Natural killer cell treated with Interleukin-12 subunit alpha and Interleukin-12 subunit beta and Interleukin-15 and Interleukin-18, amount 100 ng/mL, for 72 hours (primary cell): ENCODE data around the gene ZFC3H1. TPM values are rescaled to one million over a fixed set of nuclear protein-coding genes. Genes with fewer than 3 reads are reported as not detected.

Experiments used
- ATAC-seq, 2 donors: fragments of 150-1000 bp; cut with Tn5 transposase in 1 of 2; sonication (Bioruptor Pico), chemical (Tn5 transposase) in 1 of 2; 2 replicates each; pipeline ENCODE4 v1.10.0; 2021
- DNase-seq: peaks from one replicate; pipeline ENCODE4 v3.0.0; 2022; ENCODE audit warnings: low spot score
- H3K27ac Mint-ChIP-seq, 2 donors: 1 replicate in 1 of 2; 2 replicates in 1 of 2; pipeline ENCODE4 v1.8.0; 2022; ENCODE audit warnings: mixed read lengths in 2 of 2, mild to moderate bottlenecking in 1 of 2, moderate library complexity in 1 of 2
- H3K27me3 Mint-ChIP-seq, 2 donors: 1 replicate in 1 of 2; 2 replicates in 1 of 2; pipeline ENCODE4 v1.8.0; 2022; ENCODE audit warnings: mixed read lengths in 2 of 2
- H3K36me3 Mint-ChIP-seq: one replicate; pipeline ENCODE4 v1.8.0; 2022; ENCODE audit warnings: mixed read lengths
- H3K4me1 Mint-ChIP-seq, 2 donors: 1 replicate in 1 of 2; 2 replicates in 1 of 2; pipeline ENCODE4 v1.8.0; 2022; ENCODE audit warnings: low read depth in 2 of 2, mixed read lengths in 2 of 2, mild to moderate bottlenecking in 1 of 2
- H3K4me3 Mint-ChIP-seq: one replicate; pipeline ENCODE4 v1.8.0; 2022; ENCODE audit warnings: mixed read lengths
- H3K9me3 Mint-ChIP-seq: 2 replicates; pipeline ENCODE4 v1.8.0; 2022; ENCODE audit warnings: mixed read lengths
- total RNA-seq, 2 donors: library from RNA; stranded (reverse); gene quantifications; one replicate each; pipeline ENCODE4 v1.2.3, GENCODE V29; 2022

ZFC3H1 gene
- total RNA-seq, 2 donors from 2014 or later, result 71.1 to 104 TPM

- Mint-ChIP-seq H3K27me3 (no peaks in the 10 kb centered on the region), H3K4me3 (peak overlapping the region; percentile 98), H3K4me1 (peaks cover 22 to 32% of the 10 kb centered on the region in 2 donors), H3K9me3 (peaks cover 4% of the 10 kb centered on the region), H3K36me3 (peaks cover 29% of the 10 kb centered on the region), H3K27ac (peak overlapping the region; percentile 98 to 100)
- ATAC-seq, result no peak
- DNase-seq, result no peak
These were observed 902 bp upstream of the ZFC3H1 start for GRCh38 chr12:71664411-71665089.

GRCh38 chr12:71662849-71663560, 643 bp downstream of the ZFC3H1 start:
- Mint-ChIP-seq H3K27ac (peak overlapping the region; percentile 98 to 100), H3K9me3 (peaks cover 4% of the 10 kb centered on the region), H3K4me3 (peak overlapping the region; percentile 98), H3K27me3 (no peaks in the 10 kb centered on the region), H3K36me3 (peaks cover 39% of the 10 kb centered on the region), H3K4me1 (peaks cover 30 to 41% of the 10 kb centered on the region in 2 donors)
- ATAC-seq, result peak; percentile 58 to 71
- DNase-seq, result peak; percentile 81

- Mint-ChIP-seq H3K4me3 (peak overlapping the region; percentile 98), H3K27me3 (no peaks in the 10 kb centered on the region), H3K36me3 (peaks cover 35% of the 10 kb centered on the region), H3K27ac (peak overlapping the region; percentile 98 to 100), H3K9me3 (peaks cover 2% of the 10 kb centered on the region), H3K4me1 (peaks cover 27 to 35% of the 10 kb centered on the region in 2 donors)
- no peak for DNase-seq
- ATAC-seq, result no peak
These were observed 1.6 kb downstream of the ZFC3H1 start for GRCh38 chr12:71661977-71662530.

- ATAC-seq, result no peak
- no peak overlapping the region for H3K27ac Mint-ChIP-seq
- peak overlapping the region; percentile 15 for H3K4me3 Mint-ChIP-seq
- no peaks in the 10 kb centered on the region for H3K9me3 Mint-ChIP-seq
- H3K4me1 Mint-ChIP-seq, result peaks cover 29 to 30% of the 10 kb centered on the region in 2 donors
- no peaks in the 10 kb centered on the region for H3K27me3 Mint-ChIP-seq
- no peak for DNase-seq
- H3K36me3 Mint-ChIP-seq, result peaks cover 32% of the 10 kb centered on the region
These were observed 6.9 kb downstream of the ZFC3H1 start for GRCh38 chr12:71656740-71657139.

- no peak for ATAC-seq
These were observed 7.7 kb downstream of the ZFC3H1 start for GRCh38 chr12:71655907-71656306.

GRCh38 chr12:71655495-71655894, 8.2 kb downstream of the ZFC3H1 start:
- no peak for ATAC-seq
- peaks cover 30% of the 10 kb centered on the region for H3K36me3 Mint-ChIP-seq
- H3K27ac Mint-ChIP-seq, result peak overlapping the region; percentile 42 to 52
- H3K27me3 Mint-ChIP-seq, result no peaks in the 10 kb centered on the region
- H3K4me3 Mint-ChIP-seq, result peak overlapping the region; percentile 61
- H3K4me1 Mint-ChIP-seq, result peaks cover 27% of the 10 kb centered on the region in 2 donors
- H3K9me3 Mint-ChIP-seq, result no peaks in the 10 kb centered on the region
- no peak for DNase-seq

More at GRCh38 chr12:71655907-71656306, 7.7 kb downstream of the ZFC3H1 start:
- H3K9me3 Mint-ChIP-seq, result no peaks in the 10 kb centered on the region
- peaks cover 27% of the 10 kb centered on the region in 2 donors for H3K4me1 Mint-ChIP-seq
- DNase-seq, result no peak
- peaks cover 30% of the 10 kb centered on the region for H3K36me3 Mint-ChIP-seq
- H3K27ac Mint-ChIP-seq, result peak overlapping the region; percentile 42 to 52
- peak overlapping the region; percentile 61 for H3K4me3 Mint-ChIP-seq
- no peaks in the 10 kb centered on the region for H3K27me3 Mint-ChIP-seq

GRCh38 chr12:71654200-71654599, 9.4 kb downstream of the ZFC3H1 start:
- H3K27ac Mint-ChIP-seq, result peak overlapping the region in 1 of 2 donors; percentile 16
- peaks cover 26% of the 10 kb centered on the region for H3K36me3 Mint-ChIP-seq
- H3K4me3 Mint-ChIP-seq, result peak overlapping the region; percentile 61

GRCh38 chr12:71653137-71653536, 10.5 kb downstream of the ZFC3H1 start:
- H3K9me3 Mint-ChIP-seq, result no peaks in the 10 kb centered on the region
- DNase-seq, result no peak
- peaks cover 19% of the 10 kb centered on the region for H3K36me3 Mint-ChIP-seq
- peaks cover 22 to 23% of the 10 kb centered on the region in 2 donors for H3K4me1 Mint-ChIP-seq
- no peak overlapping the region for H3K27ac Mint-ChIP-seq
- H3K27me3 Mint-ChIP-seq, result no peaks in the 10 kb centered on the region
- no peak for ATAC-seq
- H3K4me3 Mint-ChIP-seq, result no peak overlapping the region

More at GRCh38 chr12:71654200-71654599, 9.4 kb downstream of the ZFC3H1 start:
- DNase-seq (no peak), ATAC-seq (no peak)
- H3K4me1 Mint-ChIP-seq, result peaks cover 26 to 28% of the 10 kb centered on the region in 2 donors
- H3K9me3 Mint-ChIP-seq, result no peaks in the 10 kb centered on the region
- no peaks in the 10 kb centered on the region for H3K27me3 Mint-ChIP-seq

GRCh38 chr12:71652656-71653055, 11.0 kb downstream of the ZFC3H1 start:
- no peaks in the 10 kb centered on the region for H3K27me3 Mint-ChIP-seq
- H3K36me3 Mint-ChIP-seq, result peaks cover 19% of the 10 kb centered on the region
- DNase-seq, result no peak

GRCh38 chr12:71649401-71649800, 14.2 kb downstream of the ZFC3H1 start:
- ATAC-seq (no peak), DNase-seq (no peak)
- H3K27me3 Mint-ChIP-seq, result no peaks in the 10 kb centered on the region
- no peak overlapping the region for H3K27ac Mint-ChIP-seq
- H3K36me3 Mint-ChIP-seq, result peaks cover 16% of the 10 kb centered on the region
- no peaks in the 10 kb centered on the region for H3K9me3 Mint-ChIP-seq
- H3K4me3 Mint-ChIP-seq, result no peak overlapping the region
- peaks cover 12 to 21% of the 10 kb centered on the region in 2 donors for H3K4me1 Mint-ChIP-seq

More at GRCh38 chr12:71652656-71653055, 11.0 kb downstream of the ZFC3H1 start:
- no peak for ATAC-seq
- H3K9me3 Mint-ChIP-seq, result no peaks in the 10 kb centered on the region
- no peak overlapping the region for H3K4me3 Mint-ChIP-seq
- peaks cover 22 to 23% of the 10 kb centered on the region in 2 donors for H3K4me1 Mint-ChIP-seq
- H3K27ac Mint-ChIP-seq, result no peak overlapping the region

- DNase-seq, result no peak
- ATAC-seq, result no peak
- Mint-ChIP-seq H3K27me3 (no peaks in the 10 kb centered on the region), H3K9me3 (no peaks in the 10 kb centered on the region), H3K4me3 (no peak overlapping the region), H3K4me1 (peaks cover 9 to 29% of the 10 kb centered on the region in 2 donors), H3K27ac (no peak overlapping the region), H3K36me3 (peaks cover 22% of the 10 kb centered on the region)
These were observed 15.1 kb downstream of the ZFC3H1 start for GRCh38 chr12:71648537-71648936.

GRCh38 chr12:71646512-71646911, 17.1 kb downstream of the ZFC3H1 start:
- no peaks in the 10 kb centered on the region for H3K27me3 Mint-ChIP-seq
- peaks cover 12 to 31% of the 10 kb centered on the region in 2 donors for H3K4me1 Mint-ChIP-seq
- no peak for DNase-seq
- no peak for ATAC-seq
- H3K27ac Mint-ChIP-seq, result no peak overlapping the region
- H3K36me3 Mint-ChIP-seq, result peaks cover 24% of the 10 kb centered on the region
- H3K4me3 Mint-ChIP-seq, result no peak overlapping the region
- no peaks in the 10 kb centered on the region for H3K9me3 Mint-ChIP-seq

- Mint-ChIP-seq H3K27me3 (no peaks in the 10 kb centered on the region), H3K4me3 (no peak overlapping the region), H3K36me3 (peaks cover 24% of the 10 kb centered on the region), H3K27ac (no peak overlapping the region), H3K9me3 (no peaks in the 10 kb centered on the region), H3K4me1 (peaks cover 15 to 31% of the 10 kb centered on the region in 2 donors)
- ATAC-seq (no peak), DNase-seq (no peak)
These were observed 18.4 kb downstream of the ZFC3H1 start for GRCh38 chr12:71645268-71645667.

GRCh38 chr12:71642264-71642663, 21.4 kb downstream of the ZFC3H1 start:
- Mint-ChIP-seq H3K4me3 (no peak overlapping the region), H3K27ac (peak overlapping the region in 1 of 2 donors; percentile 39), H3K36me3 (peaks cover 28% of the 10 kb centered on the region), H3K9me3 (no peaks in the 10 kb centered on the region), H3K27me3 (no peaks in the 10 kb centered on the region), H3K4me1 (peaks cover 16 to 28% of the 10 kb centered on the region in 2 donors)
- DNase-seq, result no peak
- ATAC-seq, result peak in 1 of 2 donors; percentile 38
